ENCODE measurements around the gene ZNF81. TPM values are rescaled to one million over a fixed set of nuclear protein-coding genes. Genes with fewer than 3 reads are reported as not detected.

The ZNF81 gene
- 0.20 and 1.6 TPM in 2 replicates for polyA plus RNA-seq

GRCh38 chrX:47836164-47837072 lies at the start of gene ZNF81:
Gene ZNF81 (plus strand): TSS chrX:47836902. CDS start chrX:47846268, 9,366 bp downstream.

Other genes starting within 250 kb of the ZNF81 start
- 22.0 and 79.5 TPM in 2 replicates for gene SYN1, start 217.0 kb upstream of the ZNF81 start, polyA plus RNA-seq
- gene CFP, start 207.0 kb upstream of the ZNF81 start, polyA plus RNA-seq: 1.9 TPM in 1 of 2 replicates, not detected in the other
- 0.45 and 1.8 TPM in 2 replicates for gene ELK1, start 186.3 kb upstream of the ZNF81 start, polyA plus RNA-seq
- gene UXT, start 177.7 kb upstream of the ZNF81 start, polyA plus RNA-seq: 93.0 and 107 TPM in 2 replicates
- 1.6 and 3.4 TPM in 2 replicates for gene ZNF182, start 167.1 kb downstream of the ZNF81 start, polyA plus RNA-seq
- gene SPACA5, start 170.1 kb downstream of the ZNF81 start, polyA plus RNA-seq: not detected in 2 replicates
- gene ZNF630, start 234.7 kb downstream of the ZNF81 start, polyA plus RNA-seq: 0.87 and 1.3 TPM in 2 replicates